CD4-positive, alpha-beta T cell treated with Interleukin-6 for 4 hours (primary cell): Measurements from ENCODE around the gene EPHA4.

ENCODE experiments used
- DNase-seq: peaks from one replicate; pipeline ENCODE4 v3.0.0-alpha.2; 2020; ENCODE audit warnings: mixed read lengths

The EPHA4 gene

DNA sequence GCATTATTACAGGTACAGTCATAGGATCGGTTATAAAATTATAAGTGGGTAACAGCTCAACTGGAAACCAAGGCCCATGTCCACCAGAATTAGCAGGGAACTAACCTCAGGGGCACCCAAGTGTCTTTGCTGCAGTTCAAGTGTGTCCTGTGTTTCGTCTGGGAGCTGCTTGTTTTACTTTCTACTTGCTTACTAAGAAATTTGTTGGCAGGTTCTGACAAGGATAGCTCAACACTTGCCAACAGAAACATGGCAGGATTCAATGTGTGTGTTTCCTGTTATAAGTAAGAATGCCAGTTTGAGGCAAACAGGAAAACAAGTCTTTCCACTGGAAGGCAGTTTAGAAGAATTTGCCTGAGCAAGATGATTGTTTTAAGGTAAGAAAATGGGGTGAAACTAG is 104.5 kb downstream of the EPHA4 start:
- no peak for DNase-seq

DNA sequence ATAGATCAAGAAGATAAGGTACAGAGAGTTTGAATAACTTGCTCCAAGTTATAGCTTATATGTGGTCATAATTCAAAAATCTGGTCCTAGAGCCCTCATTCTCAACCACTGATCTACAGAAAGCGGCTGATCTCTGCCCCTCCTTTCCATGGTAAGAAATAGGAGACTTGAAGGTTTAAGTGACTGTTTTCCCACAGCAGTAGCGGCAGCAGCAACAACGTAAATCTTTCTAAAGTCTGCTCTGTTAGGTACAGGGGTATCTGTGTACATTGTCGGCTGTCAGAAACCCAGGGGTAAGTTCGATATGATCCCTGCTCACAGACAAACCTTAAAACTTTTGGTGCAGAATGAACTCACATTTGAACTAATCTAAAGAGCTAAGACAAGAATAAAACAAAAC is 105.4 kb downstream of the EPHA4 start:
- no peak for DNase-seq

DNA sequence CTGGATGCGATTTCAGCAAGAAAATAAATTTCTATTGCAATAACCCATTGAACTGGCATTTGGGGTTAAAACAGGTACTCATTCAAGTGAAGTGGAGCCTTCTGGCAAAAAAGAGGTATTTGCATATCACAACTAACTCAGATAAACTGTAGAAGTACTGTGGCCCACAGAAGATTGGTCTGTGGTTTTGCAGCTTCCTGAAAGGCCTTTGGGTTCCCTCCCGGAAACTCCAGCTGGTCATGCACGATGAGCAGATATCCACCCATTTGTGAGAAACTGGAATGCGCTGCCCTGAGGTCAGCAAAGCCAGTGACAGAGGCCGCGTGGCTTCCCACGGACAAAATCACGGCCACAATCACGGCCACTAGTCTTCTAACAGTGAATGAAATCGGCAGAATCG is 106.3 kb downstream of the EPHA4 start:
- DNase-seq: peak; percentile 13

DNA sequence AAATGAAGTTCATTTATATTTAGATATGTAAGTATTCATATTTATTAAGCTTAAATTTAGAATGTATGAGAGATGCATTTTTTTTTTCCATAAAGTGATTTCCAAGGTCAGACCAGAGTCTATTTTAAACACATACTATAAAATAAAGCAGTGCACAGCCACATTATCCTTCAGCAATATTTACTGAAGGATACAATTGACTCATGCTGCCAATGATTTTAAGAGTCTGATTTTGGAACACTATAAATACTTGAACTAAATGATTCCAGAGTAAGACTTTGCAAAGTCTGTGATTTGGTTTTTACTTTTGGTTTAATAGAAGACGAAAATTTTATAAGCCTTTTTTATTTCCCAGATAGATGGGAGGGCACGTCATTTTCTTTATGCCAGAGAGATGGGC is 107.1 kb downstream of the EPHA4 start:
- no peak for DNase-seq

DNA sequence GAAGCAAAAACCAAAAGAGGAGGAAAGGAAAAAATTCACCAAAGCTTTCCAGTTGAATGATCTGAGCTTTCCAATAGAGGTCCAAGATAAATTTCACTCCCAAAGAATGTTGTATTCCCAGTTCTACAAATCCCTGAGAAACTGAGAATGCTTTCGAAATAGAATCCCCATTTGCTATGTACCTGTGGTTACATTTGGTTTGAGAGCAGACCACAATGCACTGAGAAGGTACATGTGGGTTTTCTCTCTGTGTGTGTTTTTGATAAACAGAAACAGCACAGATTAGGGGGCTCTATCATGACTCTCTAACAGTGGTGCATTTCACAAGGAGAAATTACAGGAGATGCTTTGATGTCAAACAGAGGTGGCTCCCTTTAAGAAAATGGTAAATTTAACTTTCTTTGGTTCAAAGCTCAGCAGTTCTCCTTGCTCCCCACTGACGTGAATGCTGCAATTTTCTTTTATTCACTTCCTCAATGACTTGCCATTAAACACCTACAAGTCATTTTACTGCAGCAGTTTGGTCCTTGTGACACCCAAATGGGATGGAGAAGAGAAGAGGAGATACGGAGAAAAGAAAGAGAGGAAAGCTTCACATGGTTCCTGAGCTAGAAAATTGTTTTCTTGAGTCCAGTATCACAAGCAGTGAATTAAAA is 108.7 kb downstream of the EPHA4 start:
- DNase-seq: no peak

DNA sequence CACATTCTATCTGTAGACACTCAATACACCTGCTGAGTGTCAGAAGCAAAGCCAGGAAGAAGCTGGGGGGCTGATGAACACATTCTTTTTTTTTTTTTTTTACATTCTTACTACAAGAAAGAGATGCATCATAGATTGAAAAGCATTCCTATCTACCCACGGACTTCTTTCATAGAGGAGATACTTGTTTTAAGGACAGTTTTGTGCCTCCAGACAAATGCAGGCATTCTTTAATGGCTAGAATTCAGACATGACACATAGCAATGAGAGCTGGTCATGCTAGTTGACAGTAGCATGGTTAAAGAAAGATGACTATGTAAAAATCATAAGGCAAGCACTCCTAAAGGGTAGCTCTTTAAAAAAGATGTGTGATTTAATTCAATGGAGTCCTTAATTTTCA is 110.2 kb downstream of the EPHA4 start:
- no peak for DNase-seq

DNA sequence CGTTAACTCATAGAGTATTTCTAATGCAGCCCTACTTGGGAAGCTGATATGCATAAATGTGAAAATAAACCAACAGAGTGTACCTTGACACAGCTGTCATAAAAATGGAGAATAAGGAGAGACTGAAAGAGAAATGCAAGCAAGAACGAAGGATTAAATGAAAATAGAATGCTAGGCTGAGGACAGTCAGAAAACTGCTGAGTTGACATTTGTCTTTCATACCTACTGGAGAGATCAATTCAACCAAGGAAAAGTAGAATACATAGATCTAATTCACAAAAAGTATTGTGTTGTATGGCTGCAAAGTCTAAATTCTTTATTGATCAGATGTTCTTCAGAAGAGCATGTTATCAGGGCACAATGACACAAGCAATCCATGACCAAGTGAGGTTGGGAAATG is 112.0 kb downstream of the EPHA4 start:
- DNase-seq: no peak

DNA sequence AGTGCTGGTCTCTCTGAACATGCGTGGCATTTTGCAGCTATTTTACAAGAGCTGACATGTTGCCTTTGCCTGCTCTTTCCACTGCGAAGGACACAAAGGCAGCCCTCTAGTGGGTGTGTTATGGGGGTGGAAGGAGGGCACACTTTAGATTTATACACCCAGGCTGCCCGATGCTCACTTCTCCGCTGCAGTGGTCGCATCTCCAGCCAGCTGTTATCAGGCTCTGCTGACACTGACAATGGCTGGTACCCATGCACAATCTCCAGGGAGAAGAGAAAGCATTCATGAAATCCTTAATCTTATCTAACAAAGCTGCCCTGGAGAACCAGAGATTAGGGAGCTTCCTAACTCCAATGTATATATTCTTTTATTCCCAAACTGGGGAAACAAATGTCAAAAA is 113.5 kb downstream of the EPHA4 start:
- no peak for DNase-seq

DNA sequence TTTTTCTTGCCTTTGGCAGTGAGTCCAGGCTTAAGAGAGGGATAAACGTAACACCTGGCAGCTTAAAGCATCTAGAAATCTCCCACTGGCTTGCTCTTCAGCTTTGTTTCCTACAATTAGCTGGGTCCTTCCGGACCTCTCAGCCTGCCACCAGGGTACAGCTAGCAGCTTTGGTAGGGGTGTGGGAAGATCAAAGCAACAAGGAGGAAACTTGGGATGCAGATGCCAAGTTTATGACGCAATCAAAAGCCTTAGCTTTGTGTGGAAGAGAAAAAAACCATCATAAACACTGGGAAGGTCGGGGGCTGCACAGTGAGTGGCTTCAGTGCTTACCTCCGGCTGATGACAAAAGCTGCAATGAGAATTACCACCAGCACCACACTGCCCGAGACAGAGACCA is 116.9 kb downstream of the EPHA4 start:
- no peak for DNase-seq

DNA sequence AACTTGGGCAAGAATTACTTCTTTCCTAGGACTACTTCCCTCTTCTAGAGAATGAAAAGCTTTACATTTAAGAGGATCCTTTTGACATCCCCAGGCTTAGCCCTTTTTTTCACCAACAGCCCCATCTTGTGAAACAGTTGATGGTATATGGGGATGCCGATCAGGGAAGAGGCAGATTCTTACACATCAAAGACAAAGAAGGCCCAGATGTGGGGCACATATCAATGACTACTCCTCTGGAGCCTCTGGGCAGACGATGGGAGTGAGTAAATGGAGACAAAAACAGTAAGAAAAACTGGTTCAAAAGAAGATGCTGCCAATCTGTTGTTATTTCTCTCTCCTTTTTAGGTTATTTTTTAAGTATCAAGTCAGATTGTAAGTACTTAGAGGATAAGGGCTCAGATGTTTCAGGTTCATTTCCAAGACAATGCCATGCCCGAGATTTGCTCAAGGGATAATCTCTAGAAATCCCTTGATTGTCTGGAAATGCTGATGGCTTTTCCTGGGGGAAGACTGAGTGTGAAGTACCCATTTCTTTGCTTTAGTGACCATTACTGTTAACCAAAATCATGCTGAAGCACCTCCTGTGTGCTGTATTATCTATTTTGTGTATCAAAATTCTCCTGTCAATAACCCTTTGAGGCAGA is 117.5 kb downstream of the EPHA4 start:
- DNase-seq: no peak

DNA sequence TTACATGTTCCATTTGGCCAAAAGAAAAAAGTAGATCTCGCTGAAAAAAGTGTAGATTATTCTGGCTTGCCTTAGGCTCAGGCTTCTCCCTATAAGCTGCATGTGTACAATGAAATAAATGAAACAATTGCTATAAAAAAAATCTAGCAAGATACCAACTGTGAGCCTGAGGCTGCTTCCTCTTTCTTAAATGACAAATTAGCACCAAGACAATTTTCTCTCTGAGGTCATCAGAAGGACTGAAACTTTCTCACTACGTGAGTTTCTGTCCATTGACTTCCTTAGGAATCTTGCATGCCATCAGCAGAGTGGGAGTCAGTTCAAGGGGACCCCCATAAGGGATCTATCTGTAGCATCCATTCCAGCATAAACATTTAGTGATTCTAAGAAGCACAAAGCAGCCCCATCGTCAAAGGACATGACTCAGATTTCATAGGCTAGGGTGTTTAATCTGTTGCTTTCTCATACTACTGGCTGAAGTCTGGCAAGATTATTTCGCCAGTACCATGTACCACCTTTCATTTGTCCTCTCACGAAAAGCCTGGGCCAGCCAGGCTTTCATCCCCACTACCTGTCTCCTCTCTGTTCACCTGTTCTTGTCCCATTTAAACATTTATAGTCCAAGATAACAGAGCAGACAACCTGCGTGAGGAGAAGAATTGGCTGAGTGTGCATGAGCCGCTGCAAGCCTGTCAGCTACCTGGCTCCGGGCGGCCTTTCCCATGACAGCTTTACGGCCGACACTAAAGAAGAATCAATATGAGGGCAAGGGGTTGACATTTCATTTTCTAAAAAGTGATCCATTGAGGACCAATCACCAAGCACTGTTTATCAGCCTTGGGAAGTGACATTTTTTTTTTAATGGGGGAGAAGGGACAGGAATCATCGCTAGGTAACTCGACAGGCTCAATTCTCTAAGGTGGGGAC is 120.0 kb downstream of the EPHA4 start:
- no peak for DNase-seq

DNA sequence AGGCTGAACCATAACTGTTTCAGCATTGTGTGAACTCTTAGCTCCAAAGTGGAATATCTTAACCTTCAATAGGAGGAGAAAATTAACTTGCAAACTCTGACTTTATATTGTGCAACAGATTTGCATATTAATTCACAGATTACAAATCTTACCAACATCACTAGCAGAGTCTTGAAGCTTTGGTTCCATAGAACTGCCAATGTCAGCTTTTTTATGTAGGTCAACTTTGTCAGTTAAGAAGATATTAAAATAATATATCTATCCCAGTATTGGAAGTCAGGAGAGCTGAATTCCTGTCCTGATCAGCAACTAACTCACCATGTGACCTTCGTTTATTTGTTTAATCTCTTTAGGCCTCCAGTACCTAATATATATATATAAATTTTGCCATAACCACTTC is 121.8 kb downstream of the EPHA4 start:
- no peak for DNase-seq

DNA sequence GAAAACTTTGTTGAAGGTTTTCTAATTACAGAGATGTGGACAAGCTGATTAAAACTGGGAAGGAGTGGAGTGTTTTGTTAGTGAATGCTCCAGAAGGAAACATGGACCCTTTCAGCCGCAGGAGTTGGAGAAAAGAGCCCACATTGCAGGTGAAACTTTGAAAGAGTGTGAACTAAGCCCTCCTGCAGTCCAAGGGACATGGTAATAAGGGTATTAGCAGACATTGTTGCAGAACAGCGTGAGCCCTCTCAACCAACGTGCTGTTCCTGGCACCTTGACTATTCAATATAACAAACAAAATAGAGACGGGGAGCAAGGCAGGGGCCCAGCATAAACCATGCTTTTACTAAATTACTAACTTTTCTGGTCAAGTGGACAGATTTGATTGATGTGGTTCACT is 122.7 kb downstream of the EPHA4 start:
- DNase-seq: no peak

DNA sequence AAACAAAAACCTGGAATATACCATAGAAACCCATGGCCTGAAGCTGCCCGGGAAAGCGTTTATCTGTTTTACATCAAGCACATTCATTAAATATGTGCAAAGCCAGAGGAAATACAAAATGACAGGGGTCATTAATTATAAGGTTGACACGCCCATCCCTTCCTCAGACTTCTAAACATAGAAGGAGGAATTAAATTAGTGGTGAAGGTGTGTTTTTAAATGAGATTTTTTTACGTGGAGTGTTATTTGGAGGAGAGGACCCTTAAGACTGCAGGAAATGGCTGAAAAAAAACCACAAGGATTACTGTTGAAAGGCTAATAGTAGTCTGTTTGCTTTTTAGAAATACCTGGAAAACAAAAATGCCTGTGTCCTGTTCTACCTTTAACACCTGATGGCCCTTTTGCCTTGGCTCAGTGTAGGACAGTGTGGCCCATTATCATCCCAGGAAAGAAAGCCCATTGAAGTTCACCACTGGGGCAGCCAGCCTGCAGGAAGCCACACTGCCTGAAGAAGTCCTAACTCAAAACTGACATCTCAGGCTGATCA is 123.2 kb downstream of the EPHA4 start:
- DNase-seq: no peak

DNA sequence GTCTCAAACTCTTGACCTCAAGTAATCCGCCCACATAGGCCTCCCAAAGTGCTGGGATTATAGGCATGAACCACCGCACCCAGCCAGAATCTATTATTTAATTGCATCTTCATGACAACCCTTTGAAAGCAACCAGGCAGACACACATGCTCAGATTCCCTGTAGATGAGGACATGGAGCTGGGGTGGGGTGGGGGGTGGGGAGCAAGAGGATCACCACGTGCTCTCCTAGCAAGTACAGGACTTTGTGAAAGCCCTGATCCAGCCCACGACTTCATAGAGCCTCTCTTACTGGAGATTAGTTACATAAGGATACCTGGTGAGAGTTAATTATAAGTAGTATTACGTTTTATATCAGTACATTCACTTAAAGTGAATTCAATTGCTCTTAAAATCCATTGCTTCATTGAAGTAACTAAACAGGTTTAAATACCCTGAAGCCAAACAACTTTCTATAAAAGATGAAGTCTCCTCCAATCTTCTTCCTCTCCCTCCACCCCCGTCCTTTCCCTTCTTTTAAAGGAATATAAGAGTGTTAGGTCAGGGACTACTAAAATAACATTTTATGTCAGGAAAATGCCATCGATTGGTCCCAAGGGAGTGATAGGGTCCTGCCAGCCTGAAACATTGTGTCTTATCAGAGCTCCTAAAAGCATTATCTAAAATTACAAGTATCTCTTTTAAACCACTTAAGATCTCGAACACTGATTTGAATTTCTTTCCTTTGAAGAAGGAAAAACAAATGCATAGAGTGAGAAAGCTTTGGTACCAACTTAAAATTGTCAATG is 123.9 kb downstream of the EPHA4 start:
- no peak for DNase-seq

DNA sequence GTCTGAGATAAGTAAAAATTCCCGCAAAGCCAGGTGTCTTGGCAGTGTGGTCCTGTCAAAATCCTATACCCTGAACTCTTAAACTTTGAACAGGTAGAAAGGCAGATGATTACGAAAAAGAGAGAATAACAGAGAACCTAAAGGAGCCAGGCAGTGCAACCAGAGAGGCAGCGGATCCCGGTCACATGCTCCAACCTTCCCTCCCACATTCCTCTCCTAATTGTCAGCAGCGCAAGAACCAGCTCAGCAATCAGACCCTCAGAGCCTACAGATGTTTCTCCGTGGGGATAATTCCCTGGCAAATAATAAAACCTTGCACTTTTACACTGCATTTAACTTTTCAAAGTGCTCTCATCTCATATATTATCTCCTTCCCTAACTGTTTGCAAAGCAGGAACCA is 124.8 kb downstream of the EPHA4 start:
- no peak for DNase-seq

DNA sequence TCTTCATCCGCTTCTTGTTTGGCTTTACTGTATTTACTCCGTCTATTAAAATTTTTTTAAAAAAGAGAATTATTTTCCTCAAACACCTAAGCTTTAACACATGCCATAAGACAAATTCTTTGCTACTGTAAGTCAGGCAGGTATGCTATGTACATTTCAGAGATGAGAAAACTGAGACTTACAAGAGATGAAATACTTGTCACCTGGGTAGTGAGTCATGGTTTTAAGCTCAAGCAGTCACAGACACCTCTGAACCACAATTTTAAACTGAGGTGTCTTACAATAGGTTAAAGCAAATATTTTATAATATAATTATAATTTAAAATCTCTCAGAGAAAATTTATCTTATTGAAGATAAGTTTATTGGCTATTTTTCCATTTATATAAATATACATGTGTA is 126.0 kb downstream of the EPHA4 start:
- DNase-seq: no peak

DNA sequence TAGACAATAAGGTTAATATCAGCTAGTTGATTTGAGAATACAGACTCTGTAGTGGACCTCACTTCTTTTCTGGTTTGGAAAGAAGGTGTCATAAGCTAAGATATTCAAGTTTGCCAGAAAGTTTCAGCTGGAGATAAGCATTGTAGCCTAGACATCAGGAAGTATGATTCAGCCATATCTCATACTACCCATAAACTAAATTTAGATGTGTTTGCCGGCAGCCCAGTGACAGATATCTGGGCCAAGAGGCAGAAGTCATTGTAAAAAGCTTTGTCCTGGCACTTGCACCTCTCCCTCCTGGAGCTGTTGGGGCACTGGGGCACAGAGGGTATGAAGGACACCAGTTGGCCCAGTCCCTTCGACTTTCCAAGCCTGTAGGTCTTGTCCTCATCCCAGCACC is 128.0 kb downstream of the EPHA4 start:
- DNase-seq: no peak

DNA sequence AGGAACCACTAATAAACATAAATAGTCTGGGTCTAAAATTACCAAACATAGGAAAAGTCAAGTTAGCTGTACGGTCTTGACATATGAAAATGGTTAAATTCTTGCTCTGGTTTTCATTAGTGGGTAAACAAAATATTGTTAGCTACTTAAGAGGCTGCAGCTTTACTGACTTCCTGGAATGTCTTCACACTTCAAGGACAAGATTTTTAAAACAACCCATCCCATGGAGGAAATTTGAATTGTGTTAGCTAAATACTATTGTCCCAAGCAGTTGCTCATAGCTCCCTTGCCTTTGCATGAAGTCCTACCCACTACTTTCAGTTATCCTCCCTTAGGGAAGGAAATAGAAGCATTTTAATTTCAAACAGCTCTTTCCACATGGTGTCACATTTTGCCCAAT is 128.5 kb downstream of the EPHA4 start:
- no peak for DNase-seq

DNA sequence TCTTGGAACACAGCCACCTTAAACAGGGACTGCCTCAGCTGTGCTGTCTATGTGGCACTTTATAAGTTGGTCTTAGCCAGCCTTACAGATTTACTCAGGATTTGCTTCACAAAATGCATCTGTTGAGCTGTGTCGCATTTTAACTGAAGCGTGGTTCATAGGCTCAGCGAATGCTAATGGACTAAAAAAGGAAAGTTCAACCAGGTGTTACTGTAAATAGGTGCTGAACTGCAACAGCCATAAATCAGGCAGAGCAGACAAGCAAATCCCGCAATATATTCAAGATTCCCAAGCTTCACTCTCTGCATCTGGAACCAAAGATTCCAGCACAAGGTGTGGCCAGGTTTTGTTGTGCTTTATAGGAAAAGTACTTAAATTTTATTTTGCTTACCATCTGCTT is 130.0 kb downstream of the EPHA4 start:
- no peak for DNase-seq

DNA sequence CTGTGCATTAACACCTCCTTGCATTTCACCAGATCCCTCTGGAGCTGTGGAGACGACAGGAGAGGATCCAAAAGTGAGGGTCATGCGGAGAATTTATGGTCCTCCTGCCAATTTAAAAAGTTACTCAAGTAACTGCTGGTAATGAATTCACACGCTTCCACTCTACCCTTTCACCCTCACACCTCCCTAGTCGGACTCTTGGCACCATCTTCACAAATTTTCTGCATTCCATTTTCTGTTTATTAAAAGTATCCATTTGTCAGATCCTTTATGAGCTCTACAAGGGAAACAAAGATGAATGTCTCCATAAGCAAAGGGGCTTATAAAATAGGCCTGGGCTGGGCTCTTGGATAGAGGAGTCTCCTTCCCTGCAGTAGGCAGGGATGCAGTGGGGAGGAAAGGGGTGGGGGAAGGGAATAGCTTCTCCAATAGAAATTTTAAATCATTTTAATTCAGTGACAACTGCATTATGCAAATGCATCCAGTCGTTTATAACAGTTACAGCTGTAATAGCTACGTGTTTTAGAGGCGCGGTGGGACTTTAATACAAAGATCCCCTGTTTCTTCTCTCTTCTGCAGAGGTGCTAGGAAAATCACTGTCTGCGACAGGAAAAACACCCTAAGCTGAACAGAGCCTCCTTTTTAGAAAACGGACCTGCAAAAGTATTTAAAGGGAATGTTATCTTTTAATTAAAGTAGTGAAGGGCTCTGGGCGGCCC is 132.2 kb downstream of the EPHA4 start:
- DNase-seq: no peak

DNA sequence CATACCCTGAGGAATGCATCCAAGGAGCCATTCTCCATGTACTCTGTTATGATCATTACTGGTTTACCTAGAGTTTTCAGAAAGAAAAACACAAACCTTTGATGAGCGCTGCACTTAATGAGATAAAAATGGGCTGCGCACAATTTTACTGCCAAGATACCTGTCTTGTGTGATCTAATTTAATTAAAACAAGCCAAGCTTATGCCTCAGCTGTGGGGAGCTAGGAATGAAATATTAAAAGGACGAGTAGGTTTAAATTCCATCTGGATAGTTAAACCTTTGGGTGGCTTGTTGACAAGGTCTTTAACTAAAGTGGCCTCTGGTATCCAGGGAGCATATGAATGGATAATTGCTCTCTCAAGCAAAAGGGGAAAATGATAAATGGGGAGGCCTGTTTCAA is 135.0 kb downstream of the EPHA4 start:
- no peak for DNase-seq
